NCI-H146 treated with DMSO at 0.1 percent for 48 hours (cell line): ENCODE results near the gene LARP1B.
"Not testable (repeated sequence)": the region's sequence is repeated elsewhere in the genome, so short reads cannot be mapped to it uniquely, and the experiment has no call there.

Source experiments
- DNase-seq: peaks from one replicate; lab custom pipeline; 2025; ENCODE audit not compliant: unreplicated experiment; lab: John Stamatoyannopoulos, UW

Gene LARP1B

DNA sequence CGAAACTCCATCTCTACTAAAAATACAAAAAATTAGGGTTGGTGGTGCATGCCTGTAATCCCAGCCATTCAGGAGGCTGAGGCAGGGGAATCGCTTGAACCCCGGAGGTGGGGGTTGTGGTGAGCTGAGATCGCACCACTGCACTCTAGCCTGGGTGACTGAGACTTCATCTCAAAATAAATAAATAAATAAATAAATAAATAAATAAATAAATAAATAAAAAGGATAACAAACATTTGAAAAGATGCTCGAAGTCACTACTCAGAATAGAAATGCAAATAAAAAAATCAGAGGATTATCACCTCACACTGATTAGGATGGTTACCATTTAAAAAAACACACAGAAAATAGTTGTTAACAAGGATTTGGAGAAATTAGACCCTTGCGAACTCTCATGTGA is 73.8 kb downstream of the LARP1B start:
- no peak for DNase-seq

DNA sequence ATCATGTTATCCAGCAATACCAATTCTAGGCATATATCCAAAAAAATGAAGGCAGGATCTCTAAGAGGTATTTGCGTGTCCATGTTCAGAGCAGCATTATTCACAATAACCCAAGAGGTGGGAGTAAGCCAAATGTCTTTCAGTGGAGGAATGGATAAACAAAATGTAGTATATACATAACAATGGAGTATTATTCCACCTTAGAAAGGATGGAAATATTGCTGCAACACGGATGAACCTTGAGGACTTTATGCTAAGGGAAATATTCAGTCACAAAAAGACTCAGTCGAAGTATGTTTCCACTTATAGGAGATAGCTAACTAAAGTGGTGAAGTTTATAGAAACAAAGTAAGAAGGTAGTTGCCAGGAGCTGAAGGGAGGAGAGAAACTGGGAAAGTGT is 74.3 kb downstream of the LARP1B start:
- DNase-seq: no peak

DNA sequence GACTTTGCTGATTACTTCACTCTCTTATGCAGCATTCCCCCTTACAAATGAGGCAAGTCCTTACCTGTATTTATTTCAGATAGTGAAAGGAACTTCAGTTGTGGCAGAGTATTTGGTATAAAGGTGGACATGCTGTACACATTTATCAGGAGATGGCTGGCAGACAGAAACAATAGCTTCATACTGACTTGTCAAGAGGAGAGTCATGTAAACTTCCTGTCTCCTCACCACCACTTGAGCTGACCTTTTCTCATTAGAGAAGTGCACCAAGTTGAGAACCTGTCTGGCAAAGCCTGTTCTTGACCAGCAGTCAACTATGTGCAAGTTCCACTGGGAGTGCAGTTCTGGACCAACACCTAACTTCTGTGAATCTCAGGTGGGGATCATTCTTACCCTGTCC is 80.8 kb downstream of the LARP1B start:
- DNase-seq: no peak

DNA sequence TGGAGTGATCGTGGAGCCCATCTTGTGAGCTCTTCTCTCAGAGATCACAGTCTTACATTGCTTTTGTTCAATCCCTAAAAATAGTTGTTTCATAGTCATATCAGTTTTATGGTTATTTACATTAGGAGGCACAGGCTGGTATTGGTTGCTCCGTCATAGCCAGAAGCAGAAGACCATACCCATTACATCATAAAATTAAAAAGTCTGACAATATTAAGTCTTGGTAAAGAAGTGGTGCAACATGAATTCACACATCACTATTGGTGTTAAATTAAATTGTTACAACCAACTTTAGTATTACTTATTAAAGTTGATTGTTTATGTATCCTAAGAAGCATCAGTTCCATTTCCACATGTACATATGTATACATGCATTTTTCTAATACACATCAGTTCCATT is 84.6 kb downstream of the LARP1B start:
- DNase-seq: no peak

DNA sequence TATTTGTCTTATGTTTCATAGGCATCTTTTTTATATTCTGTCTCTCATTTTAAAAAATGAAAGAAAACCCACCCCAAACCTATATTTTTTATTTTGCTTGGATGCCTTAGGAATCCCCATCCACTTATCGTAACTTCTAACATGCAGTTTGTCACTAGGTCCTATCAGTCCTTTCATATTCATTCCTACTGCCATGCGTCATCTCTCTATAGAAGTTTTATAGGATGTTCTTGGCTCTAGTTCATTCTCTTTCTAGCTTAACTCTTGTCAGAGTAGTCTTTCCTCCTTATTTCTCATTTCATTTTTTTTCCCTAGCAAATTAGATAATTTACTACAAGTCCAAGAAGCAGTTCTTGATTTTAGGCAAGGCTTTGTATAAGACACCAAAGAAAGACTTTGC is 92.7 kb downstream of the LARP1B start:
- DNase-seq: no peak

DNA sequence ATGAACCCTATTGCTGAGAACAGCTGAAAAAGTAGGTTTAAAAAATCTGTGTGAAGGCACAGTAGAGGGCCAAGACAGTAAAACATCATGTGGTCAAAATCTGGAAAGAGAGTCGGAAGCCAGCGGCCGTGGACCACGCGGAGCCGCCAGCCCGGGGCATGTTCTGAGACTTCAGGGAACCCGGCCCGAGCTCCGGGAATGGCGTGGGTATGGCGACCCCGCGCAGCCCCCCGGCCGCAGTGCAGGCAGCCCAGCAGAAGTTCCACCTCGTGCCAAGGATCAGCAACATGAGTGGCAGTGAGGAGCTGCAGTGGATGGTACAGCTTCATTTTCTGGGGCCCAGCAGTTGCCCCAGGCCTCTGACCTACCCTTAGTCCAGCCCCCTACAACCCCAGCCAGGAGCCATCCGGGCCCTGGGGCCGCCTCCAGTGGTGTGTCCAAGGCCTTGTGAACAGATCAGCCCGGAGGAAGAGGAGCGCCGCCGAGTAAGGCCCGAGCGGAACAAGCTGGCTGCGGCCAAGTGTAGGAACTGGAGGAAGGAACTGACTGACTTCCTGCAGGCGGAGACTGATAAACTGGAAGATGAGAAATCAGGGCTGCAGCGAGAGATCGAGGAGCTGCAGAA is 94.2 kb downstream of the LARP1B start:
- DNase-seq: no peak

DNA sequence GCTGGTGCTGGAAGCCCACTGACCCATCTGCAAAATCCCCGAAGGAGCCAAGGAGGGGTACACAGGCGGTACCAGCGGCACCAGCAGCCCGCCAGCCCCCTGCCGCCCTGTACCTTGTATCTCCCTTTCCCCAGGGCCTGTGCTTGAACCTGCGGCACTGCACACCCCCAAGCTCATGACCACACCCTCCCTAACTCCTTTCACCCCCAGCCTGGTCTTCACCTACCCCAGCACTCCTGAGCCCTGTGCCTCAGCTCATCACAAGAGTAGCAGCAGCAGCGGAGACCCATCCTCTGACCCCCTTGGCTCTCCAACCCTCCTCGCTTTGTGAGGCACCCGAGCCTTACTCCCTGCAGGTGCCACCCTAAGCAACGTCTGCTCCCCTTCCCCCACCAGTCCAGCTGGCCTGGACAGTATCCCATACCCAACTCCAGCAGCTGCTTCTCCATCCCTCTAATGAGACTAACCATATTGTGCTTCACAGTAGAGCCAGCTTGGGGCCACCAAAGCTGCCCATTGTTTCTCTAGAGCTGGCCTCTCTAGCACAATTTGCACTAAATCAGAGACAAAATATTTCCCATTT is 94.9 kb downstream of the LARP1B start:
- DNase-seq: no peak

DNA sequence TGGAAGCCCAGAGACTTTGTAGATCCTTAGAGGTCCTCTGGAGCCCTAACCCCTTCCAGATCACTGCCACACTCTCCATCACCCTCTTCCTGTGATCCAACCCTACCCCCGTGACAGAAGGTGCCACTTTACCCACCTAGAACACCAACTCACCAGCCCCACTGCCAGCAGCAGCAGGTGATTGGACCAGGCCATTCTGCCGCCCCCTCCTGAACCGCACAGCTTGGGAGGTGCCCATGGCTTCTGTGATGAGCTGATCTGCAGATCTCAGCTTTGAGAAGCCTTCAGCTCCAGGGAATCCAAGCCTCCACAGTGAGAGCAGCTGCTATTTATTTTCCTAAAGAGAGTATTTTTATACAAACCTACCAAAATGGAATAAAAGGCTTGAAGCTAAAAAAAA is 95.4 kb downstream of the LARP1B start:
- DNase-seq: not testable (repeated sequence)

DNA sequence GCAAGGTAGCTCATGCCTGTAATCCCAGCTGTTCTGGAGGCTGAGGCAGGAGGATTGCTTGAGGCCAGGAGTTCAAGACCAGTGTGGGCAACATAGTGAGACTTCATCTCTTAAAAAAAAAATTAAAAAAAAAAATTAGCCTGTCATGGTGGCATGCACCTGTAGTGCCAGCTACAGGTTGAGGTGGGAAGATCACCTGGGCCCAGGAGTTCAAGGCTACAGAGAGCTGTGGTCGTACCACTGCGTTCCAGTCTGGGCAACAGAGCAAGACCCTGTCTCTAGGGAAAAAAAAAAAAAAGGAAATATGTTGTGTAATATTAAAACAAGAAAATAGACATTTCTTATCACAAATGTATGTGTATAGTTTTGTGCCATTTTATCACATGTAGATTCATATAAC is 97.8 kb downstream of the LARP1B start:
- DNase-seq: no peak

DNA sequence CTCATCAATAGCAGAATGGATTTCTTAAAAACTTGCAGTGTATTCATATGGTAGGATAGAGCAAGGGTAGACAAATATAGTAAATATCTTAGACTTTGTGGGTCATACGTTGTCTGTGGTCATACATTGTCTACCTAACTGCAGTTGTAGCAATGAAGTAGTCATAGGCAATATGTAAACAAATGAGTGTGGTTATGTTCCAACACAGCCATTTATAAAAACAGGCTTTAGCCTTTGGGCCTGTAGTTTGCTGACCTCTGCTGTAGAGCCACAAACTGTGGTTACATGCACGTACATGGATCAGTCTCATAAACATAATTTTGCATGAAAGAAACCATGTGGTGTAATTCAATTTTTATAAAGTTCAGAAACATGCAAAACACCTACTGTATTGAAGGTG is 98.9 kb downstream of the LARP1B start:
- no peak for DNase-seq

DNA sequence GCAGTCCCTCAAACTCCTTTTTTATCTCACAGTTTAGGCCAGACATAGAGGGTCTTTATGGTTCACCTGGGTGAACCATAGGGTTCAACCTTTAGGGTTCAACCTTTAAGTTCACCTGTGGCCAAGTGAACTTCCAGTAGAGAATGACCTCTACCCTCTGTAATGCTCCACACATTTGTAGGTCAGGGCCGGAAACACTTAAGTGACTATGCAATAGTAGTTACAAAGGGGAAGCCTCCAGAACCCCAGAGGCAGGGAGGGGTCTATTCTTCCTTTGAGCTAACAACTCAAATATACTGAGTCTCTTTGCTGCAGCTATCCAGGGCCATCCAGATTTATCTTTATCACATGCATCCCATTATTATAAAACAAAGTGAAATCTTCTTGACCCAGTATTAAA is 100.0 kb downstream of the LARP1B start:
- no peak for DNase-seq

DNA sequence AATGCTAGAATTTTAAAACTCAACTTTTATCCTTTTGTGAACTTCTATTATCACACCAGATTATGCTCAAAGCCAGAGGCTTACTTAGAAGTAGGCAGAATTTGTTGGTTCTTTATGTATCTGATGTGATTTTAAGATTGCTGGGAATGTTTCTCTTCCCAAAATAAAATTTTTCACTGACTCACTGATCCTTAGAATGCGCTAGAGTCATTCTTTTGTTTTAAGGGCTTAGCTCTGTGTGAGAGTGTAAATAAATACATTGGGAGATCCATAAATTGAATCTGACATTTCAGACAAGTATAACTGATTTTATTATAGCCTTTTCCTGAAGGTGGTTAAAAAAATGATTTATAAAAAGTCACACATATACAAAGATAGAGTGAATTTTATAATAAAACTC is 101.3 kb downstream of the LARP1B start:
- DNase-seq: no peak

DNA sequence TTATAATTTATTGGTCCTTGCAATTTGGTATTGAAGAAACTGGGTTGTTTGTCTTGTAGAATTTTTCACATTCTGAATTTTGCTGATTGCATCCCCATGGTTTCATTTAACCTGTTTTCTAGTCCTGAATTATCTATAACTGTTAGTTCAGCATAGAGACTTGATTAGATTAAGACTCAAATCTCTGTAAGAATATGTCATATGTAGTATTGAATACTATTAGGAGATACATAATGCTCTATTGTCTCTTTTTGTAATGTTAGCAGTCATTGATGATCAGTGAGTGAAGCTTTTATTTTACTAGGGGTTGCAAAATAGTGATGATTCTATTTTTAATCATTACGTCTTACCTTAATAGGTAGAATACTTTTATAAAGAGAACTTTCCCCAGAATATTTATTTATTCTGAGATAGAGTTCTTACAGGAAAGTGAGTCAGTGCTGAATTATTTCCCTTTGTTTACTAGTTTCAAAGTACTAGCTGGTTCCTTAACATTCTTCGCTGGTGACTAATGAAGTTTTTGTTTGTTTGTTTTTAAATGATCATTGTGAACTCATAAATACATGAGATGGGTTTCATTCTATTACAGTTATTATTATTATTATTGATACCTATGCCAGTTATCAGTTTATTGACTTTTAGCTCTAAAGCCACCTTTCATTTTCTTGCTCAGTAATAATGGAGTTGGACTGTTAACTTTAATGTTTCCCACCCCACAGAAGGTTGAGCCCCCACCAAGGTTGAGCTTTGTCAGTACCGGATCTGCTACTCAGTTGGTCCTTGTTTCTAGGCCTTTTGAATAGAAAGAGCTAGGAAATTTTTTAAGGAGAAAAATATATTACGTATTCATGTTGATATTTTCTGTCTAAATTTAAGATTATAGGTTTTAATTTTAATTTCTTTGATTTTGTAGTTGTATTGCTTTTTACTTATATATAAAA is 102.3 kb downstream of the LARP1B start:
- no peak for DNase-seq

DNA sequence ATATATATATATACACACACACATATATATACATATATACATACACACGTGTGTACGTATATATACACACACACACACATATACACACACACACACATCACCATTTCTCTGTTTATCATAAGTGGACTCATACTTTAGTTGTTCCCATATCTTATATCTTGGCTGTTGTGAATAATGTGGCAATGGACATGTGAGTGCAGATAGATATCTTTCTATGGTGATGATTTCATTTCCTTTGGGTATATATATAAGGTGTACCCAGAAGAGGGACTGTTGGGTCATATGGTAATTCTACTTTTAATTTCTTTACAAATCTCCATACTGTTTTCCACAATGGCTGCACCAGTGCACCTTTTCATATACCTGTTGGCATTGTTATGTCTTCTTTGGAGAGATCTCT is 105.9 kb downstream of the LARP1B start:
- DNase-seq: no peak

DNA sequence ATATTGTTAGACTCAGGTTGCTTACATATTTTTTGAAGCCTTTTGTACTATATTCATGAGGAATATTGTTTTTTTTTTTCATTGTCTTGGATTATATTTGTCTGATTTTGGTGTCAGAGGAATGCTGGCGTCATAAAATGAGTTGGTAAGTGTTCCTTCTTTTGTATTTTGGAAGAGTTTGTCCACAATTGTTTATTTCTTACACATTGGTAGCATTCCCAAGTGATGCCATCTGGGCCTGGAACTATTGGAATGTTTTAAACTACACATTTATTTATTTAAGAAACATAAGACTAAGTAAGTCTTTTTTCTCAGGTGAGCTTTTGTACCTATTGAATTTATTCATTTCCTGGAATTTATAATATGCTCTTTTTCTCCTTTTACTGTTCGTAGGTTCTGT is 107.6 kb downstream of the LARP1B start:
- no peak for DNase-seq

DNA sequence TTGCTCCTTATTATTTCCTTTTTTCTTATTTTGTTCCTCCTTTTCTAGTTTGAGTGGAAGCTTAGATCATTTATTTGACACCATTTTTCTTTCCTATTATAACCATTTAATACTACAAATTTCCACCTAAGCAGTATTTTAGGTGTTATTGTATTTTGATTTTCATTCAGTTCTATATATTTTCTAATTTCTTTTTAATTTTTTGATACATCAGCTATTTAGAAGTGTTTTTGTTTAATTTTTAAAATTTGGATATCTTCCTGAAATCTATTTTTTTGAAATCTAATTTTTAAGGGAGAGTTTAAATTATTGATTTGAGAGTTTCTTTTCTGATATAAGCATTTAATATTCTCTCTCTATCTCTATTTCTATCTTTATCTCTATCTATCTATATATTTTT is 108.1 kb downstream of the LARP1B start:
- no peak for DNase-seq

DNA sequence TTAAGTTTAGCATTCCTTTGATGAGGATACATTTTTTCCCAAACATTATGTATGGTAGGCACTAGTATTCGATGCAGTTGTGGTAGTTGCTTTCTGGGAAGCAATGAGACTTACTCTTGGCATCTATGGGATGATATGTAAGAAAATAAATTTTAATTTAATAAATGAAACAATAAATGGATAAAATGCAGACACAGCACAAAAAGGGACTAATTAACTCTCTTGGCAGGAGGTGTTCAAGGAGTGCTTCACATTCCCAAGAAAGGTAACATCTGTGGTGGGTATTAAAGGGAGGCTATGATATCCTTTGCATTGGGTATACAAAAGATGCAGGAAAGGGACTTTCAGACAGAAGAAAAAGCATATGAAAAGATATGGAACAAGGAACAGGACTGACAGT is 115.5 kb downstream of the LARP1B start:
- DNase-seq: no peak

DNA sequence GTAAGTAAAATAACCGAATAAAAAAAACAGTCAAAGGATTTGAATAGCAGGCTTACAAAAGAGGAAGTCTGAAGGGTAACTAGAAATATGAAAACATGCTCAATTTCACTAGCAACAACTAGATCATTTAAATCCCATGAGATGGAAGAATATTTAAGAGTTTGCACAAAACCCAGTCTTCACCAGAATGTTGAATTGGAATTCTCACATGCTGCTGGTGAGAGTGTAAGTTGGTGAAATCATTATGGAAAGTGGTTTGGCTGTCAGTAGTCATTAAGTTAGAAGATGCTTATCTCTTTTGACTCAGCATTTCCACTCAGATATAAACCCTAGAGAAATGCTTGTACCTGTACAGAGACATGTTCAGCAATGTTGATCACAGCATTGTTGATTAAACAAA is 116.4 kb downstream of the LARP1B start:
- DNase-seq: no peak

DNA sequence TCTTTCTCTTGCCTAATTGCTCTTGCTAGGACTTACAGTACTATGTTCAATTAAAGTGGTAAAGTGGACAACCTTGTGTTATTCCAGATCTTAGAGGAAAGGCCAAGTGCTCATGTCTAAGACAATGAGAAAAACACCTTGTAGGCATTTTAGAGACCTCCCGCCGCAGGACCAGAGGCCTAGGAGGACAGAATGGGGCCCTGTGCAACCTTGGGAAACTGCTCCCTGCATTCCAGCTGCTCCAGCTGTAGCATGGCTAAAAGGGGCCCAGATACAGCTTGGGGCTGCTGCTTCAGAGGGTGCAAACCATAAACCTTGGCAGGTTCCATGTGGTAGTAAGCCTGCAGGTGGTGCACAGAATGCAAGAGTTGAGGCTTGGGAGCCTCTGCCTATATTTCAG is 125.5 kb downstream of the LARP1B start:
- no peak for DNase-seq

DNA sequence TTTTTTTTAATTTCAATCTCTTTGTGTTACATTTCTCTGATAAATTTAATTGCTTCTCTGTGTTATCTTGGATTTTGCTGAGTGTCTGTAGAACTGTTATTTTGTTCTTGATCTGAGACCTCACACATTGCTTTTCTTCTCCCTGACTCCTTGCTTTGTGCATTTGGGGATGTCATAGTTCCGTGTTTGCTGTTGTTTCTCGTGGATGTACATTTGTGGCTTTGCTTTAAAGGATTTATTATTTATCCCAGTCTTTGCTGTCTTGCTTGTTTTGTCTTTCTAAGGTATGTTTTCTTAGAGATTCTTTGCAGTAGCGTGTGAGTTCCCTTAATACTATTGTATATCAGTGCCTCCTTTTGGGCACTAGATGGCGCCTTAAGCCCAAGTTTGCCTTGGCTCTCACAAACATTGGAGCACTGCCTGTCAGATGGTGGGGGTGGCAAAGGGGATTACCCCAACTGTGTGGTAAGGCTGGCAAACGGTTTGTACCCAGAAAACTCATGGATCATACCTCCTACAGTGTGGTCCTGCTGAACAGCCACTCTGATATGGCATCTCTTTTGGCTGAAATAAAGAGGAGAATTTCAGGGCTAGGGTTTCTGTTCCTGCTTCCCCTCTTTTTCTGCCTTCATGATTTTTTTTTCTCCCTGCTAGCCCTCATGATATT is 130.1 kb downstream of the LARP1B start:
- DNase-seq: peak; percentile 28

DNA sequence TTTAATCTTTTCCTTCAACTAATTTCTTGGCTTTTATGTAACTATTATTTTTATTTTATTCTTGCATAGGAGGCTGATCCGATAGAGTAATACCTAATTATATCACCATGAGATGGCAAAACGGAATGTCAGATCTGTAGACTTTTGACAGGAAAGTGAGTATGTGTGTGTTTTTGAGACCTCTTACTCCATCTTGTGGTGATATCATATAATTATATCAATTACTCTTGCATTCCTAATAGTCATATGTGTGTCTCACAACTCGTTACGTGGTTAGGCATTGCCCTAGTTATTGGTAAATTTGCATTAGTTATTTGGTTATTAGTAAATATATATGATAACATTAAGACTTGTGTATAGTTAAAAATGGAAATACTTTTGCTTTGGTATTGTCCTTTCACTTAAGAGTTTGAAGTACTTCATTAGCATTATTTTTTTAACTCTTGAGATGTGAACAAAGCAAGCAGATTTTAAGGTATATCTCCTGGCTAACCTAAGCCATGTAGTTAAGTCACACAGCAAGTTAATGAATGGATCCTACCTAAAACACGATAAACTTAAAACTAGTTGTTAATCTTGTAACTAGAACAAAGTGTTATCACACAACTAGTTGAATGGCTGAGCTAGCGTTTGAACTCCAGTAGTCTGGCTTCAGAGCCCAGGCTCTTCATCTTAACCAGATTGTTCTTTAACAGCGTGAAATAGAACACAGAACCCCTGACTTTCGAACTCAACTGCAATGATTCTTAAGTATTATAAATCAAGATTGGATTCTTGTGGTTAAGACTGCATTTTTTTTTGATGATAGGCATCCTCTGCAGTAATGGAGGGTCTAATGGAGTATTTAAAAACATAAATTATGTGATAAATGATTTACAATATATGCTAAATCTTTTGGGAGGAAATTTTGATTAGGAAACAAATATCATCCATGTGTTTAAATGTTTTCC is 159.4 kb downstream of the LARP1B start:
- DNase-seq: peak; percentile 2
